Bronchial epithelial cell (primary cell): ENCODE measurements around the gene CC2D1B. TPM values are rescaled to one million over a fixed set of nuclear protein-coding genes. Genes with fewer than 3 reads are reported as not detected.
"Not testable (repeated sequence)": the region's sequence is repeated elsewhere in the genome, so short reads cannot be mapped to it uniquely, and the experiment has no call there.

Experiments
- DNase-seq: peaks from one replicate; pipeline ENCODE4 v3.0.0-alpha.2; 2010; ENCODE audit warnings: low read depth
- FAIRE-seq: peaks from 2 replicates; lab custom pipeline; 2011; peaks lifted over from hg19 to GRCh38; lab: Jason Lieb, UNC
- H3K27me3 ChIP-seq: 2 replicates; pipeline ENCODE4 v1.5.1; 2011; ENCODE audit warnings: low read length; ENCODE audit not compliant: control insufficient read depth, insufficient read depth
- H3K36me3 ChIP-seq: 2 replicates; pipeline ENCODE4 v1.5.1; 2011; ENCODE audit warnings: low read length; ENCODE audit not compliant: control insufficient read depth, insufficient read depth
- H3K4me3 ChIP-seq: 2 replicates; pipeline ENCODE4 v1.5.1; 2011; ENCODE audit warnings: mild to moderate bottlenecking, low read depth, low read length, control low read depth
- CTCF ChIP-seq: IDR thresholded peaks from 2 replicates; pipeline ENCODE4 v1.5.1; 2011; ENCODE audit warnings: mild to moderate bottlenecking, moderate library complexity, low read length, control low read depth, inconsistent platforms; ENCODE audit not compliant: insufficient read depth, severe bottlenecking
- total RNA-seq: library from RNA; depleted of rRNA; stranded (reverse); fragments of >200 nt; gene quantifications from 2 replicates; pipeline ENCODE4 v1.2.1, GENCODE V29; 2014

Gene CC2D1B
- total RNA-seq, 1 donor from 2014 or later: 32.4 TPM

DNA sequence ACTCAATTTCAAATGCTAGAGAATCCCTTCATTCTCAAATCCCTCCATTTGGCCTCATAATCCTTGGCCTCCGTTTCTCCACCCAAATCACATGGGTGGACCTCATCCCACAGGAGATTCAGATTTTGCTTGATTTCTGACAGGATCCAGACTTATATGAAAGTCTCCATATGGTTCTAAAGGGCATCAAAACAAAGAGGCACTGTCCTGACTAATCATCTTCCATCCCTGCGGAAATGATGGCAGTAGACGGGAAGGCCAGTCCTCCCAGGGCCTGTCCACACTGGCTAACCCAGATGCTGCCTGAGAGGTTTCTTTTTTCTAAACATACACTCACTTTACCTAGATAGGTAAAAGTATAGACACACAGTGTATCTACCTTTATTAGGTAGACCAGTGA lies 19.4 kb upstream of the CC2D1B start:
- FAIRE-seq (no peak), DNase-seq (no peak)
- Histone ChIP-seq H3K27me3 (no peaks in the 10 kb centered on the region), H3K36me3 (no peaks in the 10 kb centered on the region), H3K4me3 (no peak overlapping the region)
- no peak for TF ChIP-seq CTCF

GRCh38 chr1:52369851-52370250 lies 3.8 kb upstream of the CC2D1B start:
- H3K27me3 ChIP-seq, FAIRE-seq, H3K4me3 ChIP-seq, DNase-seq, H3K36me3 ChIP-seq: not testable (repeated sequence)

- TF ChIP-seq CTCF: peak; percentile 27
- Histone ChIP-seq H3K4me3 (peak overlapping the region; percentile 55), H3K36me3 (no peaks in the 10 kb centered on the region), H3K27me3 (no peaks in the 10 kb centered on the region)
- peak; percentile 52 for FAIRE-seq
- DNase-seq: peak; percentile 91
These were observed 2.6 kb upstream of the CC2D1B start for GRCh38 chr1:52368383-52369172.

GRCh38 chr1:52367272-52367671 lies 1.3 kb upstream of the CC2D1B start:
- DNase-seq: no peak
- no peak for FAIRE-seq
- TF ChIP-seq CTCF: no peak
- Histone ChIP-seq H3K27me3 (no peaks in the 10 kb centered on the region), H3K36me3 (peaks cover 5% of the 10 kb centered on the region), H3K4me3 (no peak overlapping the region)

- DNase-seq: no peak
These were observed 467 bp upstream of the CC2D1B start for GRCh38 chr1:52366517-52366827.

More at GRCh38 chr1:52366517-52366827, 467 bp upstream of the CC2D1B start:
- H3K36me3 ChIP-seq: peaks cover 10% of the 10 kb centered on the region
- peak overlapping the region; percentile 93 for H3K4me3 ChIP-seq
- no peaks in the 10 kb centered on the region for H3K27me3 ChIP-seq
- no peak for TF ChIP-seq CTCF
- no peak for FAIRE-seq
